ENCODE data around the gene DGKH. TPM values are rescaled to one million over a fixed set of nuclear protein-coding genes. Genes with fewer than 3 reads are reported as not detected.

DGKH gene
- total and polyA plus RNA-seq, 10 of the 15 experiments (the other 5 are each of a cell fraction or from before 2014, with no cell fraction given) = 1.3 to 15.2 (median 7.3) TPM

- TF ChIP-seq ETV6 (conservative IDR thresholded peaks at IDR 0.05 in 1 of 2, IDR thresholded peaks at IDR 0.05 in 1 of 2; ENCODE audit: borderline replicate concordance in 1 of 2, low read depth in 1 of 2) (no peak), TCF7 (IDR thresholded peaks at IDR 0.05; ENCODE audit: borderline replicate concordance) (no peak), HCFC1 (IDR thresholded peaks at IDR 0.05; ENCODE audit: low read length) (no peak), CTCF (IDR thresholded peaks at IDR 0.05 in 2 of 3, conservative IDR thresholded peaks at IDR 0.05 in 1 of 3; ENCODE audit: control insufficient read depth in 2 of 3, extremely low read depth in 1 of 3, insufficient read depth in 1 of 3, low read depth in 3 of 3, low read length in 3 of 3) (no peak), TAF1 (IDR thresholded peaks at IDR 0.05; ENCODE audit: borderline replicate concordance, low read depth, low read length) (no peak; the same call in 1 of the 2 replicates)
Observed at GRCh38 chr13:42272115-42272803, 223.8 kb downstream of the DGKH start, which contains the start of gene AKAP11 (continued).

GRCh38 chr13:42272804-42273175 is 224.3 kb downstream of the DGKH start:
- WGBS (ENCODE audit: insufficient coverage, insufficient replicate concordance, low lambda C conversion rate, missing lambda C conversion rate) = 0% methylated on average over 4 of the region's 4 CpGs
- no peak for FAIRE-seq
- ChIA-PET CTCF (interaction anchor here (0.7 to 1.8 kb wide), 9 partner anchors 13 to 604 kb away, joined by 3 to 6 read pairs (median 4); no protein-coding TSS in a partner anchor), POLR2A (interaction anchor here (0.7 to 1.8 kb wide), 10 partner anchors 14 to 1136 kb away, joined by 3 to 6 read pairs (median 4); no protein-coding TSS in a partner anchor), RAD21 (ENCODE audit: unreplicated experiment) (interaction anchor here (0.8 to 2.4 kb wide), 14 partner anchors 37 to 1212 kb away, joined by 3 to 12 read pairs (median 4); partner anchors contain the start of gene WBP4), SMC1A (ENCODE audit: uncharacterized antibody, unreplicated experiment) (interaction anchor here (0.8 to 4.2 kb wide), 15 partner anchors 10 to 230 kb away, joined by 3 to 21 read pairs (median 3); no protein-coding TSS in a partner anchor)
- Histone ChIP-seq H3K27me3 (replicated peaks in 1 of 2; ENCODE audit: control insufficient read depth in 2 of 2, insufficient read depth in 2 of 2, low read length in 1 of 2) (no peaks in the 10 kb centered on the region), H3K9ac (ENCODE audit: control insufficient read depth, insufficient read depth, low read length) (peak overlapping the region; percentile 93), H2AFZ (ENCODE audit: control insufficient read depth, low read depth, low read length) (peak overlapping the region; percentile 35; the same call in 1 of the 2 replicates), H3K4me3 (peak overlapping the region; percentile 89), H4K20me1 (ENCODE audit: control insufficient read depth, insufficient read depth) (no peaks in the 10 kb centered on the region), H3K36me3 (ENCODE audit: control insufficient read depth in 2 of 2, insufficient read depth in 2 of 2, low read length in 1 of 2) (peaks cover 0 to 6% of the 10 kb centered on the region in 2 experiments; a peak in 2 of 4 replicates), H3K9me3 (replicated peaks; ENCODE audit: control insufficient read depth, insufficient read depth, low read length) (no peaks in the 10 kb centered on the region; the same call in 2 of the 3 replicates), H3K27ac (ENCODE audit: control insufficient read depth, insufficient read depth) (peak overlapping the region; percentile 93), H3K4me1 (ENCODE audit: control insufficient read depth, insufficient read depth, low read length) (peaks cover 12% of the 10 kb centered on the region), H3K79me2 (ENCODE audit: control insufficient read depth, insufficient read depth, low read length) (peaks cover 63% of the 10 kb centered on the region), H3K4me2 (ENCODE audit: control insufficient read depth, insufficient read depth) (peak overlapping the region; percentile 77)
- in situ Hi-C loops (cut with MboI) (no loop called here), intact Hi-C loops (cut with micrococcal nuclease; ENCODE audit: unreplicated experiment) (loop anchor here (5.0 to 10.0 kb wide), 5 partner anchors 135 to 1288 kb away; partner anchors contain the start of gene DGKH)
- ATAC-seq = no peak
- DNase-seq (ENCODE audit: low read depth, low spot score) = no peak
- BruUV-seq (replicated peaks) = TSS peak; percentile 53
- no peak for TF ChIP-seq MEF2B (IDR thresholded peaks at IDR 0.05; ENCODE audit: partially characterized antibody, poor library complexity, severe bottlenecking)
- TF ChIP-seq BCL11A (IDR thresholded peaks at IDR 0.05; ENCODE audit: low read depth, low read length) = no peak
- TF ChIP-seq REST (IDR thresholded peaks at IDR 0.05; ENCODE audit: low read depth, low read length) = no peak
- peak; percentile 57; the same call in 1 of the 2 replicates for TF ChIP-seq ZBTB40 (IDR thresholded peaks at IDR 0.05; ENCODE audit: borderline replicate concordance)
- TF ChIP-seq TCF12 (IDR thresholded peaks at IDR 0.05; ENCODE audit: low read depth, low read length) = no peak
